Measurements from ENCODE around the gene MAP3K9. TPM values are rescaled to one million over a fixed set of nuclear protein-coding genes. Genes with fewer than 3 reads are reported as not detected.

MAP3K9 gene
- total RNA-seq, 1 experiment from 2014 or later = 2.1 TPM

DNA sequence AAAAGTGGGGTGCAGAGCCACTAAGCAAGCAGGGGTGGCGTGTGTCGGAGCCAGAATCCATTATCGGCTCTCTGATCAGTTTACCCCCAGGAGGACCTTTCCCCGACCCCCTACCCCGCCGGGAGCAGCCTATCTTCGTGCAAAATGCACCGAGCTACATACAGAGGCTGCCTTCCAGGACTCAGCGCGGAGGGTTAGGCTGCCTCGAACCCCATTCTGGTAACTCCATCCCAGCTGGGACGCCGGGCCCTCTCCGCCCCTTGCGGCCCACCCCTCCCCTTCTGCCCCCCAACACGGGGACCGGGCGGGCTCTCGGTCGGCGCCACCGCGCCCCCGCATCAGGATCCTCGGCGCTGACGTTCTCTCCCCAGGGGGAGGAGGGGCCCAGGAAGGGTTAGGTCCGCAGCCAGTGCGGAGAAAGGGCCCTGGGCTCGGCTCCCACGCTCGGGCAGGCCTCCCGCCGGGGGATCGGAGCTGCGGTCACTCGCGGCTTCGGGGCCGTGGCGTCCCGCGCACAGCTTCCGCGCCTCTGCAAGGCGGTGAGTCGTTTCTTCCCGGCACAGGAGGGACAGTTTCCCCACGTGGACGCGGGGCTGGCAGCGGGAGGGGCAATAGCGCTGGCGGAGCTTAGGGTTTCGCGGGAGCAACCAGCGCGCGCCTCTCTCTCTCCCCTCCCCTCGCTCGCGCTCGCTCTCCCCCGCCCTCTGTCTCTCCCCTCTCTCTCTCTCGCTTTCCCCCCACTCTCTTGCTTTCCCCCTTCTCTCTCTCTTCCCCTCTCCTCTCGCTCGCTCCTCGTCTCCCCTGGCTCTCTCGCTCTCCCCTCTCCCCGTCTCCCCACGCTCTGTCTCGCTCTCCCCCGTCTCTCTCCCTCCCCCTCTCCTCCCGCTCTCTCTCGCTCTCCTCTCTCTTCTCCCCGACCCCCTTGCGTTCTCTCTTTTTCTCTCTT, 12.5 kb upstream of the MAP3K9 start:
- DNase-seq (ENCODE audit: low spot score) = peak; percentile 5

DNA sequence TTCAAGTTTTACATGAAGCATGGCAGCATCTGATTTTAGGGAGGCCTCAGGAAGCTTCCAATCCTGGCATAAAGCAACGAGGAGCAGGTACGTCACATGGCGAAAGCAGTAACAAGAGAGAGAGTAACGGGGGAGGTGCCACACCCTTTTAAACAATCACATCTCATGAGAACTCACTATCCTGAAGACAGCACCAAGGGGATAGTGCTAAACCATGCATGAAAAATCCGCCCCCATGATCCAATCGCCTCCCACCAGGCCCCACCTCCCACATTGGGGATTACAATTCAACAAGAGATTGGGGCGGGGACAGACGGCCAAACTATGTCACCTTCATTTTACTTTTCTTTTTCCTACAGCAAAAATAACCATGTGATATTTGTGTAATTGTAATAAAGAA, 7.2 kb upstream of the MAP3K9 start:
- DNase-seq (ENCODE audit: low spot score) = no peak

DNA sequence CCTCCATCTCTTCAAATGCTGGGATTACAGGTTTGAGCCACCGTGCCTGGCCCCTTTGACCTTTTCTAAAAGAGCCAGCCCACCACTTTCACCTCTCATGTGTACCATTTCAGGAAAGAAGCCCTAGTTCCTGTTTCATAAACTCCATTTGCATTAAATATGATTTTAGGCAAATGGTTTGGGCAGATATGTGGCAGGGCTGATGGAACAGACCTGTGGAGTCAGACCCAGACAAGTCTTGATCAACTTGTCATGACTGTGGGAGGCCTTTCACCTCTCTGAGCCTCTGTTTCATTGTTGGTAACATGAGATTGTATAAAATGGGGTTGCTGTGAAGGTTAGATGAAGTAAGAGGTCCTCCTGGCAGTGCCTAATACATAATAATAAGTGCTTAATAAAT, 5.2 kb upstream of the MAP3K9 start:
- DNase-seq (ENCODE audit: low spot score) = no peak

DNA sequence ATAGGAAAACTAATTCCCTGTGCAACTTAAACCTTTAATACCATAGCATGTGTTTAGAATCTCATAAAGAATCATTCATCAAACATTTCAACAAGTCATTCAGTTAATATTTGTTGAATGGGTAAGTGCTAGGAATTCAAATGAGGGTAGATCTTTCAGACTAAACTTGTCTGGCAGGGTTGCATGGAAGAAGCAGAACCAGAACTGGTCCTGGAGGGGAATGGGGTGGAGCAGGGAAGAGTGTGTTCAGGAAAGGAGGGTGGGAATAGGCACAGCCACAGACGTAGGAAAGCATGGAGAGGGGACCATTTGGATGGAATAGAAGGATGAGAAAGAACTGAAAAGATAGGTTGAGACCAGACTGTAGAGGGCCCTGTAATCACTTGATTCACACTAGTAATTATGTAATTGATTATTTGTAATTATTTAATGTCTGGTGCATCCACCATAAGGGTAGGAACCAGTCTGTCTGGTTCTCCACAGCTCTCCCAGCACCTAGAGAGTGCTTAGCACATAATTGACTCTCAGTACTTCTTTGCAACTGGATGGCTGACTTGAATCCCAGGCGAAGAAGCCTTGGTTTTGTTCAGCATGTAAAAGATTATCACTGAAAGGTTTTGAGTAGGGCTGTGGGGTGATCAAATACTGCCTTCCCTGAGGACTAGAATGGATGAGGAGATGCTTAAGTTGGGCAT, 3.0 kb upstream of the MAP3K9 start:
- no peak for DNase-seq (ENCODE audit: low spot score)

DNA sequence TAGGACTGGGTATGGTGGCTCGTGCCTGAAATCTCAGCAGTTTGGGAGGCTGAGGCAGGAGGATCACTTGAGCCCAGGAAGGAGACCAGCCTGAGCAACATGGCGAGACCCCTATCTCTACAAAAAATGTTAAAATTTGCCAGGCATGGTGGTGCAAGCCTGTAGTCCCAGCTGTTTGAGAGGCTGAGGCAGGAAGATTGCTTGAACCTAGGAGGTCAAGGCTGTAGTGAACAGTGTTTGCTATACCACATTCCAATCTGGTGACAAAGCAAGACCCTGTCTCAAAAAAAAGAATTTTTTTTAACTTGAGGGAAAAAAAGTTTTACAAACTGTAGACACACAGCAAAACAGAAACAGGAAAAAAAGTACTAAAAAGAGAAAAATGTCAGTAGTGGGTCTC, 2.3 kb upstream of the MAP3K9 start:
- DNase-seq (ENCODE audit: low spot score) = no peak

DNA sequence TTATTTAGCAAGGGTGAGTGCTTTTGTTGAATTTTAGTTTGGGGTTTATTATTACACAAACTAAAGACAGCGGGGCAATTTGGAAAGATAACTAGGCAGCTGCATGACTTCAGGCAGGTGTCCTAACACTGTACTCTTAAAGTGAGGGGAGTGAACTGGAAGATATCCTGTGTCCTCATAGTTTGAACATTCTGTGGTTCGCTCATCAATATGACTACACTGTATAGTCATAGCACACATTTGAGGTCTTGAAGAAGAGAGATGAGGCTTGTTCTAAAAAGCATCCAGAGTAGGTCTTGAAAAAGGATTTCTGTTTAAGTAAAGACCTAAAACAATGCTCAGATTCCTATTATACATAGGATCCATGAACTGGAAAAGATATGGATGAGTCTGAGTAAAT, 1.7 kb upstream of the MAP3K9 start:
- no peak for DNase-seq (ENCODE audit: low spot score)

DNA sequence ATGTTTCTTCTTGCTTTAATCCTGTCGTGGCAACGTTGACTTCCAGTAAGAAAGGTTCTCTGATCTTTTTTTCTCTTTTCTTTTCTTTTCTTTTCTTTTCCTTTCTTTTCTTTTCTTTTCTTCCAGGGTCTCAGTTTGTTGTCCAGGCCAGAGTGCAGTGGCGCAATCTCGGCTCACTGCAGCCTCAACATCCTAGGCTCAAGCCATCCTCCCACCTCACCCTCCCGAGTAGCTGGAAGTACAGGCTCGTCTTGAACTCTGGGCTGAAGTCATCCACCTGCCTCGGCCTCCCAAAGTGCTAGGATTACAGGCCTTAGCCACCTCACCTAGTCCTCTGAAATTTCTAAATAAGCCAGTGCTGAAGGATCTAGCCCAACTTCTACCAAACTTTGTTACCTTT, 1.3 kb upstream of the MAP3K9 start:
- DNase-seq (ENCODE audit: low spot score) = no peak

DNA sequence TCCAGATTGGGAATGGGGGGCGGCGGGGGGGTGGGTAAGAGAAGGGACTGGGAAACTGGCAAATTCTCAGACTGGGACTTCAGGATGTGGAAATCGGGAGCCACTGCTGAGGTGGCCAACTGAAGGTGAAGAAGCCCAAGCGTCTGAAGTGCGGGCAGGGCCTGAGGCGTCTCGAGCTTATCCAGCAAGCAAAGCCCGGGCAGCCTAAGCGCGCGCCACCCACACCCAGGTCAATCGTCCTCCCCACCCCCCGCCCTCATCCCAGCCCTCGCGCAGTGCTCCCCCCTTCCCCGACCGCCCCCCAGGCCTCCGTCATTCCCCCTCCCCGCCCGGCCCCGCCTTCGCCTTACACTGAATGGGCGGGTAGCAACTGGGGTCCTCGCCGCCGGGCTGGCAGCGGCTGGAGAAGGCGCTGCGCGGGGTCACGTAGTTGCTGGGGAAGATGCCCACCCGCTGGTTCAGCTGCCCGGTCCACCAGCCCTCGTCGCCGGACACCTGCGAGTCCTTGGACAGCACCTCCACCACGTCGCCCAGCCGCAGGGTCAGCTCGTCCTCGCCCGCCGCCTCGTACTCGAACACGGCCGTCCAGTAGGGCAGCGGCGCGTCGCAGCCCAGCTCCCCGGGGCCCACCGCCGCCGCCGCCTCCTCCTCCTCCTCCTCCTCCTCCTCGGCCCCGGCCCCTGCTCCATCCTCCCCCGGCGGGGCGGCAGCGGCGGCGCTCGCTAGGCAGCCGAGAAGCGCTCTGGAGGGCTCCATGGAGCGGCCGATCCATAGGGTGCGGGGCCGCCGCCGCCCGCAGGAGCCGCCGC, 693 bp downstream of the MAP3K9 start:
- no peak for DNase-seq (ENCODE audit: low spot score)

DNA sequence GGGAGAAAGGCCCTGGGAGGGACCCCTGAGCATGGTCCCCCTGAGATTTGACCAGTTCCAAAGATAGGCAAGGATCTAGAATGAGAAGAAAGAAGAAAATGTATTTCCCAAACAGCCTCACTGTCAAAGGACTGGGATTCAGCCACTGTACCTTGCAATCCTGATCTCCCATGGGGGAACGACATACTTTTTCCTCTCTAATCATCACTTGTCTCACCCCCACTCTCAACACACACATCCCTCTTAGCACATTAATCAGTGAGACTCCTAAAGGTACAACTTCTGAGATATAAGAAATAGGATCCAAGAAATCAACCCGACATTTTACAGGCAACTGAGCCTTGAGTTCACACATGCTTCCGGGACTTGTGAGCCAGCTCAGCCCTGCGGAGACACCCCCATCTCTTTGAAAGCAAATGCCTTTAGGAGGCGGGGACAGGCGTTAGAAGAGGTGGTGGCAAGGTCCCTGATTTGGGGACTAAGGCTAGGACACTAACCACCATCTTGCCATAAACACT, 1.4 kb downstream of the MAP3K9 start:
- no peak for DNase-seq (ENCODE audit: low spot score)

DNA sequence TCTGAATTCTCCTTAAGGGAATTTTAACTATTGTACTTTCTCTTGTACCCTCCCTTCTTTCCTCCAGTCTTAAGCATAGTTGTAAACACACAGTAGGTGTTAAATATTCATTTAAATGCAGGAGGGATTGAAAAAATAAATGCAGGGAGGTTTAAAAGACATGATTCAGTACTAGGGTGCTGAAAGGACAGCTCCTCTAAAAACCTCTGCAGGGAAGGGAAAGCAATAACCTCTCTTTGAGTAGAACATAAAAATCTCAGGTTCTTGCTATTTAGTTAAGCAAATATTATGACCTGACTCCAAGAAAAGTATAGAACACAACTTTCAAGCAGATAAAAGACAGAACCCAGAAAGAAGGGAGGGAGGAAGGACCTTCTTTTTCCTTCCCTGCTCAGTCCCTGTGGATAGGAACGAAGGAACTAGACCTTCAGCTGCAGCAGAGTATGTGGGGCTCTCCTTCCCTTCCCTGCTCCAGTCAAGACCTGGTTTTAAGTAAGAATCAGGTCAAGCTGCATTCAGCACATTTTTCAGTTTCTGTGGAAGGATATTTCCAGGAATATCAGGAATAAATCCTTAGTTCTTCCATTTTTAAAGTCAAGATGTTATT, 4.7 kb downstream of the MAP3K9 start:
- DNase-seq (ENCODE audit: low spot score) = no peak

DNA sequence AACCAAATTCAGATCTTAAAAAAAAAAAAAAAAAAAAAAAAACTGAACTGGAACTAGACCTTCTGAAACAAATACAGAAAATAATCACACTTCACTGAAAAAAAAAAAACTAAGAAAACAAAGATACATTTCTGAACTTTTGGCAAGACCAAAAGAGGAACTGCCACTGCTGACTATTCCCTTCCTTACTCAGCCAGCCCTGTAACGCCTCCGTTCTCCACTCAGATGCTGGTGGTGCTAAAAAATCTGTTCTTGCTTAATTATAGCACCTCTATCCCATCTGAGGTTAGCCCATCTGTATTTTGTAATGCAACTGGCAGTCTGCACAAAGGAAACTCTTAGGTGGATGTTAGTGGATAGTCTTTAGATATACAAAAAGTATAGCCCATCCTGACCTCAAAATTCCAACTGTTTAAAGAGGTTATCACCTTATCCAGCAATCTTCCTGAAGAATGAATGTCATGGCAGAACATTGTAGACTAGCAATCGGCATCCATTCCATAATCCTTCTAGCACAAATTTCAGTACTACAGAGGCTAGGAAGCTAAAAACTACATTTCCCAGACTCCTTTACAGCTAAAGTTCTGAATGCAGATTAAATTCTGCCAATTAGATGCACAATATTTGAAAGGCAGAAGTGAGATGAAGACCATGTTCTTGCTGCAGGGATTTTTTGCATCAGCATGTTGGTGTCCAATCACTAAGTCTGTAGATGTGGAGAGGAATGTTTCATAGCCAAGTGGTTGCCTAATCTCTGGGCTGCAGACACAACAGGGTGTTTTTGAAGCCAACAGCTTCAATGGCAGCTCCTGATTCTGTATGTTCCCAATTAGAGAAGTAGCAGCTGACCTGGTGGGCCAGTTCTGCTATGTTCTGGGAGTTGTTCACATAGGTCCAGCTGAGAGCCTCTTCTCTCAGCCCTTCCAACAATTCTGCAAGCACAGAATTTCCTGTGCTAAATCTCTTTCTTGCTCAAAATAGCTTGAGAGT, 5.7 kb downstream of the MAP3K9 start:
- no peak for DNase-seq (ENCODE audit: low spot score)

DNA sequence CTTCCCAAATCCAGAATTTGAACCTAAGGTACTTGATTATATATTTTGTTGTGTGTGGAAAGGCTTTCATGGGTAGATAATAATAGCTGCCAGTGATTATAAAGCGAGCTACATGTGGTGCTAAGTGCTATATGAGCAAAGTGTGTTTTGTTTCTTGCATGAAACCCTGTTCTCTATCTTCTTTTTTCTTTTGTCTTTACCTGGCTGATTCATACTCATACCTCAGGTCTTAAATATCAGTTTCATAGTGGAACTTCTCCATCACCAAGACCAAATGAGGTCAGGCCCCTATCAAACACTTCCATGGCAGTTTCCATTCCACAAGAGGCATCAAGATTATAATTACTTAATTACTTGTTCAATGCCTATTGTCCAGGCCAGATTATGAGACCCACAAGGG, 6.9 kb downstream of the MAP3K9 start:
- DNase-seq (ENCODE audit: low spot score) = no peak

DNA sequence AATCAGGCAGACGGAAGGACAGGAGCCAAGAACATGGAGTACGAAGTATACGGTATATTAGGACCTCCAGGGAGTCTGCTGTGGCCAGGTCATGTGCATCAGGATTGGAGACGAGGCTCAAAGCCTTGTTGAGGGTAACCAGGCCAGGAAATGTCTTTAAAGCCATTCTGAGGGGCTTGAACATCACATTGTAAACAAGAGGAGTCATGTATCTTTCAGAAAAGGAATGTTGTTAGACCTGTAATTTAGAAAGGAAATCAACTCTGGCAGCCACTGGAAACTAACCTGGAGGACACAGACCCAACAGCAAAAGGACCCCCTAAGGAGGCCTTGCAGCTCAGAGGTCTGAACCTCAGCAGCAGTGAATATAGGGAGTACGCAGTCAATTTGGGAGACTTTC, 7.5 kb downstream of the MAP3K9 start:
- DNase-seq (ENCODE audit: low spot score) = no peak

DNA sequence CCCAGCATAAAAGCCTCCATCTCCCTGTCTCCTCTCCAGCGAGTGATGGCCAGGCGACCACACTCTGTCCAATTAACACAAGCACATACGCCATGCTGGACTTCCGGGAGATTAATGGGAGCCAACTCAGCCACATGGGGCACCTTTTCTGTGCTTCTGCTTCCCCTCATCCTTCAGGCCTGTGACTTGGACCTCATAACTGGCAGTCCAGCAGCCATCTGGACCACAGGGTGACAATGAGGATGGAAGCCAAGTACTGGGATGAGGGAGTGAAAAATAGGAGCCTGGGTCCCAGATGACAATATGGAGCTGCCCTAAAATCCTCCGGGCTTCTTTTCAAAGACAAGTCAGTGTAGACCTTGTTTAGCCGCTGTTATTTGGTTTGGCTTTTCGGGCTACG, 12.8 kb downstream of the MAP3K9 start:
- DNase-seq (ENCODE audit: low spot score) = no peak

DNA sequence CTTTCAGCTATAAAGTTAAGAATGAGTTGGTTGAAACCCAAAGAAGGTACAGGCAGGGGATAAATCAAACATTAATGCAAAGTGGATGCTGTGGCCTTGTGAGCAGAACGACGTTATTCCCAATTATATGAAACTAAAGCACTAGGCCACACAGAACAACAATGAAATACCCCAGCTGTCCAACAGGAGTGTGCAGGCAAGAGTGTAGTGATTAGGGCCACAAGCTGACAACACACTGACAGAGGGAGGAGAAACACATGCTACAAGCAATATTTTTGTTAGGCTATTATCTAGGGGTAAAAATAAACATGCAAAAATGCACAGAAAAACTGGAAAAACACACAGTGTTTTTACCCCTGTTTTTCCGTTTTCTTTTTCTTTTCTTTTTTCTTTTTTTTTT, 15.0 kb downstream of the MAP3K9 start:
- DNase-seq (ENCODE audit: low spot score) = no peak

DNA sequence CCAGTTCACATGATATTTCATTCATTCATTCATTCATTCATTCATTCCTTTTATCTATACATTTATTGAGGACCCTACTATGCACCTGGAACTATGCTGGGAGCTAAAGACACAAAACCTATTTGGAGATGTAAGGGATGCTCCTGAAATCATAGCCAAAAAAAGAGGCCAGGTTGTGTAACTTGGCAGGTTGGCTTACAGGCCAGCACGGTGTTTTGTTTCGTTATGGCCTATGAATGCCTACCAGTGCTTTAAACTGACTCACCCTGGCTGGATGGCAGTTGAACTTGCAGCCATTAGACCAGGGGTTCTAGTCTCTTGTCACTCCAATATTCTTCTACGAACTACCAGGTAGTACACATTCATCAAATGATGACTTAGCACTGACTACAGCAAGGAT, 15.7 kb downstream of the MAP3K9 start:
- no peak for DNase-seq (ENCODE audit: low spot score)

DNA sequence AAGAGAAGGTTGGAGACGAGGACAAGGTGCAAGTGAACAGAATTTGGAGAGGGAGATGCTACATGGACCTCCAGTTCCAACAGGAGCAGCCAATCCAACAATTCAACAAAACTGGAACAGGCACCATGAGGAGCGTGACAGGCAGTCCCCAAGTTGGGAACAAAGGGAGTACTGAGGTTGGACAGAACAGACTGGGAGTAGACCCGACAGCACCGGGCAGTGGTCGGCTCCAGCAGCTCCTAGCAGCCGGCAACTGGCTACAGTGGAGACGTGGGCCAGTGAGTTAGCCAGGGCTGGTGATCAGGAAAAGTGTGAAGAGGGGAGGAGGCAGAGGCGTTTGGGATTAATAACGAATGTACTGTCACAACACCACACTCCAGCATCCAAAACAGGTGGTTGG, 16.4 kb downstream of the MAP3K9 start:
- DNase-seq (ENCODE audit: low spot score) = no peak

DNA sequence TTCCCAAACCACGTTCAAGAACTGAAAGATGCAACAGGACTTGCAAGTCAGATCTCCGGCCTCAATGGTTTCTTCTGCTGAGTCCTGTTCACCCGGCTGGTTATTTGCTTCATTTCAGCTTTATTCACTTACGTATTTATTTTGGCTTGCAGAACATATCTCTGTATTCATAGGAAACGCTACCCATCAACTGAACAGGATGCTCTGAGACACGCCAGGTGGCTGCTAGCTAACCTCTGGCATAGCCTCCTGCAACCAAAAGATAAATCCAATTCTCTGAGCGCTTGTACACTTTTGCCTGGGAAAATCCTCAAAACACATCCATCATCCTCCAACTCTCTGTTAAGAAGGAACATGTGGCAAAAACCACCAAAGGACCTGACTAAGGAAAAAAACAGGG, 17.3 kb downstream of the MAP3K9 start:
- DNase-seq (ENCODE audit: low spot score) = no peak

DNA sequence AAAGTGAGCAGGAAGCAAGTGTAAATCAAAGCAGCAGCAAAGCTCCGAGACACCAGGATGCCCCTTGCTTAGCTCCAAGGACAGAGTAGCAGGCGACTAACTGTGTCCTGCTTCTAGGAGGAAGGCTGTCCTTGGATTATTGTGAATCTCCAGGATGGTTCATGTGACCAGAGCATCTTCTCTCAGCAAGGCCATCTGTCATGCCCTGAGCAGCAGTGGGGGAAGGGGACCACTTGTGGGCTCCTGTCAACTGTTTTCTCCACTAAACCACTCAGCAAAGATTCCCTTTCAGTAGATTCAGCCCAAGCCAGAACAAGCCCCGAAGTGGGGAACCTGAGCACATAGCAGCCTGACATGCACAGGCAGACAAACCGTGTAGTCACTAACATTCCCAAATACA, 19.4 kb downstream of the MAP3K9 start:
- DNase-seq (ENCODE audit: low spot score) = no peak

DNA sequence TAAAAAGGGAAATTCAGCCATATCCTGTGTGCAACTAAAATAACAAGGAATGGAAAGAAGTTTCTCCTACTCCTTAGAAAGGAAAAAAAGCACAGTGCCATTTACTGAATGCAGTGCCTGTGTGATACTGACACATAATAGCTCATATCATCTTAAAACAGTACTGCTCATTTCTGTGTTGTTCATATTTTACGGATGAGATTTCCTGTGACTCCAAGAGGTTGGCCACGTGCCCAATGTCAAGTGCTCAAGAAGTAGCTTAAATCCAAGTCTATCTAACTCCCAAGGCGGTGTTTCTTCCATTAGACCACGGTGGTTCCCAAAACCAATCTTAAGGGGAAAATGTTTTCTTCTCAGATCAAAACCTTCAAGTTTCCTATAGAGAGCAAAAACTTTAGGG, 20.0 kb downstream of the MAP3K9 start:
- DNase-seq (ENCODE audit: low spot score) = peak; percentile 13

DNA sequence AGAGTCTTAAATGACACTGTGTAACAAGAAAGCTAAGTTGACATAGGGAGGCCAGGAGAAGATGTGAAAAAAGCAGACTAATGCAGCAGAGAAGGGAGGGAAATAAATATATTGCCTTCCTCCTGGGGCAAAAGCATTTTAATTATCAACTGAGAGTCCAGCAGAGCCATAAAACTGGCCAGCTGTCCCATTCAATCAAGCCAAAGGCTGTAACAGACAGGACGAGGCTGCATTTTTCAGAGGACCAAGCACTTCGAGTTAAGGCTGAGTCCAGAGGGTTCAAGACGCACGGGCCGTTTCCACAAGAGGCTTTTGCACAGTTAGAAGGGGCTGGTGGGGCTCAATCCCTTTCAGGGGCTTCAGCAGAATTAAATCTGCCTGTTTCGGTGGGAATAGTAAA, 20.4 kb downstream of the MAP3K9 start:
- DNase-seq (ENCODE audit: low spot score) = no peak
